OCI-LY3 (cell line): ENCODE data around the gene RELN.

ENCODE experiments used
- H2AFZ ChIP-seq: fragments of 200-600, 300-600 bp; shearing (Covaris generic); 2 replicates; pipeline ENCODE4 v1.6.0; 2014; ENCODE audit warnings: antibody characterized with exemption, low read depth, low read length
- H3K27ac ChIP-seq: fragments of 200-600, 300-600 bp; sonication (generic); 2 replicates; pipeline ENCODE4 v1.5.1; 2014; ENCODE audit warnings: mild to moderate bottlenecking, low read length, moderate library complexity, mixed read lengths
- H3K27me3 ChIP-seq: fragments of 200-600, 300-600 bp; sonication (generic); 2 replicates; pipeline ENCODE4 v1.6.1; 2014; ENCODE audit warnings: low read depth, low read length, mixed read lengths
- H3K36me3 ChIP-seq: fragments of 200-600, 300-600 bp; sonication (generic); replicated peaks from 2 replicates; pipeline ENCODE3; 2014; ENCODE audit warnings: low read depth, low read length, mixed read lengths
- H3K4me1 ChIP-seq: fragments of 300-600, 200-600 bp; sonication (generic); 2 replicates; pipeline ENCODE4 v1.6.1; 2014; ENCODE audit warnings: low read length, mixed read lengths
- H3K4me2 ChIP-seq: fragments of 200-600, 300-600 bp; sonication (generic); 2 replicates; pipeline ENCODE4 v1.6.1; 2014; ENCODE audit warnings: low read length, mixed read lengths
- H3K4me3 ChIP-seq: fragments of 300-600, 200-600 bp; sonication (generic); 2 replicates; pipeline ENCODE4 v1.5.1; 2014; ENCODE audit warnings: antibody characterized with exemption, mild to moderate bottlenecking, low read length, moderate library complexity
- H3K79me2 ChIP-seq: fragments of 300-600, 200-600 bp; shearing (Covaris generic); 2 replicates; pipeline ENCODE4 v1.6.1; 2014; ENCODE audit warnings: mild to moderate bottlenecking, low read length, mixed read lengths
- H3K9ac ChIP-seq: fragments of 300-600, 200-600 bp; shearing (Covaris generic); 2 replicates; pipeline ENCODE4 v1.6.0; 2014; ENCODE audit warnings: mild to moderate bottlenecking, low read length, moderate library complexity
- H3K9me3 ChIP-seq: fragments of 200-600, 300-600 bp; shearing (Covaris generic); 2 replicates; pipeline ENCODE4 v1.6.1; 2014; ENCODE audit warnings: low read length, mixed read lengths; ENCODE audit not compliant: insufficient read depth
- H4K20me1 ChIP-seq: fragments of 200-600, 300-600 bp; sonication (generic); 2 replicates; pipeline ENCODE4 v1.6.1; 2016; ENCODE audit warnings: low read length, mixed read lengths; ENCODE audit not compliant: insufficient read depth
- CTCF ChIP-seq: fragments of 200-600, 300-600 bp; sonication (generic); IDR thresholded peaks from 2 replicates; pipeline ENCODE4 v1.5.1; 2014; ENCODE audit warnings: antibody characterized with exemption, low read length, low read depth
- EZH2phosphoT487 ChIP-seq: fragments of 200-600 bp; shearing (Covaris generic); IDR thresholded peaks from 2 replicates; pipeline ENCODE4 v1.6.1; 2018; ENCODE audit warnings: antibody characterized with exemption, mixed run types, low read depth

Gene RELN

GRCh38 chr7:103843689-103844480 lies 145.6 kb downstream of the RELN start:
- TF ChIP-seq EZH2phosphoT487: no peak
- no peak for TF ChIP-seq CTCF
- peaks cover 8% of the 10 kb centered on the region; the same call in 1 of the 2 replicates for H3K27me3 ChIP-seq
- no peaks in the 10 kb centered on the region for H4K20me1 ChIP-seq
- H3K9ac ChIP-seq: no peak overlapping the region
- no peak overlapping the region for H3K27ac ChIP-seq
- H2AFZ ChIP-seq: no peak overlapping the region
- no peaks in the 10 kb centered on the region for H3K79me2 ChIP-seq
- H3K36me3 ChIP-seq: no peaks in the 10 kb centered on the region
- no peaks in the 10 kb centered on the region for H3K9me3 ChIP-seq
- H3K4me3 ChIP-seq: no peak overlapping the region
- H3K4me2 ChIP-seq: no peak overlapping the region
- H3K4me1 ChIP-seq: peaks cover 2% of the 10 kb centered on the region; the same call in 1 of the 2 replicates

DNA sequence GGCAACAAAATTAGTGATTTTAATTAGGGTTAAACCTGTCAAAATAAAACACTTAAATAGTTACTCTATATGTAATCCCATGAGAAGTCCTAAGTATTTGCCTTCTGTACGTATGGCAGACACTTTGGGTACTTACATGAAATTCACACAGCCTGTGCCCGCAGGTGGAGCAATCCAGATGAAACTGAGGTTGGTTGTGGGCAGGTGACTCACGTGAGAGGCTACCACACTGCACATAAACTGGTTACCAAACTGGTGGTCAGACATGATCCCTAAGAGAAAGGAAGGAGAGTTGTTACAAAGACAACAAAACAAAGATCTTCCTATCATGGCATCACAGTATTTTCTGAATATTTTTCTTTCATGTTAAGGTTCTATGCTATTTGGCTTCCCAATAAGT lies 156.1 kb downstream of the RELN start:
- Histone ChIP-seq H4K20me1 (no peaks in the 10 kb centered on the region), H3K27ac (no peak overlapping the region), H3K4me2 (no peak overlapping the region), H3K79me2 (no peaks in the 10 kb centered on the region), H3K9me3 (no peaks in the 10 kb centered on the region), H3K9ac (no peak overlapping the region), H3K4me1 (no peaks in the 10 kb centered on the region), H3K27me3 (no peaks in the 10 kb centered on the region), H3K4me3 (no peak overlapping the region), H3K36me3 (no peaks in the 10 kb centered on the region), H2AFZ (no peak overlapping the region)
- TF ChIP-seq EZH2phosphoT487 (no peak), CTCF (no peak)

DNA sequence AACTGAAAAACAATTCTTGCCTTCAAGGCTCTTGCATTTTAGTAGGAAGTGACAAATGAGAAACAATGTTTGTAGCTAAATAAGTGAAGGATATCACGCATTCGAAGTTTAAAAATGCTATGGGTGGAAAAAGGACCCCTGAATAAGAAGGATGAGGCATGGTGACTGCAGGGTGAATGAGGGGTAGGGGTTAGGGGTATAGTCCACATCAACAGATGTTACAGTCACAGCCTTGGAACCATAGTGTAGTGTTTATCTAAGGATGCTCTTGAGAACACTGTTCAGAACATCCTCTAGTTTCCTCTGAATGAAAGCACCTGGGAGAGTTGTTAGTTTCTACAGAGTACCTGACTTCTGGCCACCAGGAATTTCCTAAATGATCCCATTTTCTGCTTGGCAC lies 157.0 kb downstream of the RELN start:
- Histone ChIP-seq H3K4me3 (no peak overlapping the region), H4K20me1 (no peaks in the 10 kb centered on the region), H3K27me3 (no peaks in the 10 kb centered on the region), H2AFZ (no peak overlapping the region), H3K36me3 (no peaks in the 10 kb centered on the region), H3K79me2 (no peaks in the 10 kb centered on the region), H3K9me3 (no peaks in the 10 kb centered on the region), H3K4me1 (0 out of 2 replicates have a peak, but pooled peaks cover 2% of the 10 kb centered on the region), H3K4me2 (no peak overlapping the region), H3K9ac (no peak overlapping the region), H3K27ac (no peak overlapping the region)
- no peak for TF ChIP-seq CTCF
- no peak for TF ChIP-seq EZH2phosphoT487

- Histone ChIP-seq H3K27ac (no peak overlapping the region), H3K4me1 (0 out of 2 replicates have a peak, but pooled peaks cover 8% of the 10 kb centered on the region), H3K27me3 (no peaks in the 10 kb centered on the region), H3K4me3 (no peak overlapping the region), H4K20me1 (no peaks in the 10 kb centered on the region), H3K36me3 (no peaks in the 10 kb centered on the region), H2AFZ (no peak overlapping the region), H3K9me3 (no peaks in the 10 kb centered on the region), H3K79me2 (no peaks in the 10 kb centered on the region), H3K4me2 (no peak overlapping the region), H3K9ac (no peak overlapping the region)
- no peak for TF ChIP-seq EZH2phosphoT487
- TF ChIP-seq CTCF: no peak
Observed at GRCh38 chr7:103824251-103824650, 165.2 kb downstream of the RELN start.
